Mesenchymal stem cell (in vitro differentiated cells and primary cell): Measurements from ENCODE around the gene SF3B6.

Experiments
- DNase-seq: peaks from one replicate; pipeline ENCODE4 v3.0.0-alpha.2; 2013
- H2AFZ ChIP-seq: one replicate; pipeline ENCODE4 v1.6.1; 2013; ENCODE audit warnings: low read depth, mild to moderate bottlenecking, control low read depth, inconsistent platforms, low read length, moderate library complexity
- H2AK5ac ChIP-seq: 2 replicates; pipeline ENCODE4 v1.6.1; 2013; ENCODE audit warnings: low read length, moderate library complexity, mild to moderate bottlenecking, inconsistent platforms; ENCODE audit not compliant: severe bottlenecking
- H2BK120ac ChIP-seq: one replicate; pipeline ENCODE4 v1.6.1; 2013; ENCODE audit warnings: low read depth, mild to moderate bottlenecking, inconsistent platforms, low read length, moderate library complexity
- H2BK12ac ChIP-seq, 2 experiments: one replicate each; pipeline ENCODE4 v1.6.1; 2013; ENCODE audit warnings: inconsistent platforms in 2 of 2, low read length in 2 of 2, mild to moderate bottlenecking in 2 of 2, moderate library complexity in 2 of 2, control low read depth in 1 of 2
- H2BK15ac ChIP-seq: one replicate; pipeline ENCODE4 v1.6.1; 2013; ENCODE audit warnings: mild to moderate bottlenecking, low read depth, inconsistent platforms; ENCODE audit not compliant: poor library complexity, severe bottlenecking
- H2BK5ac ChIP-seq: 2 replicates; pipeline ENCODE4 v1.6.1; 2013; ENCODE audit warnings: low read depth, mild to moderate bottlenecking, low read length, control low read depth, inconsistent platforms; ENCODE audit not compliant: poor library complexity, severe bottlenecking
- H3K14ac ChIP-seq, 2 experiments: one replicate each; pipeline ENCODE4 v1.6.1; 2013; ENCODE audit warnings: inconsistent platforms in 2 of 2, low read length in 2 of 2, control low read depth in 1 of 2, mild to moderate bottlenecking in 1 of 2, moderate library complexity in 1 of 2
- H3K18ac ChIP-seq, 2 experiments: one replicate each; pipeline ENCODE4 v1.6.1; 2013; ENCODE audit warnings: inconsistent platforms in 2 of 2, low read length in 2 of 2, control low read depth in 1 of 2, low read depth in 1 of 2, mild to moderate bottlenecking in 1 of 2
- H3K23ac ChIP-seq, 2 experiments: one replicate each; pipeline ENCODE4 v1.6.1; 2013; ENCODE audit warnings: inconsistent platforms in 2 of 2, low read length in 2 of 2, mild to moderate bottlenecking in 2 of 2, moderate library complexity in 2 of 2, control low read depth in 1 of 2
- H3K27ac ChIP-seq: 2 replicates; pipeline ENCODE4 v1.5.1; 2013; ENCODE audit warnings: mild to moderate bottlenecking, moderate library complexity, low read length, control low read depth, inconsistent platforms; ENCODE audit not compliant: poor library complexity, severe bottlenecking
- H3K27me3 ChIP-seq, 2 experiments: 2 replicates each; pipeline versions ENCODE4 v1.6.1 to v1.7.0; 2013; ENCODE audit warnings: low read length in 2 of 2, mild to moderate bottlenecking in 2 of 2, moderate library complexity in 2 of 2, control low read depth in 1 of 2, inconsistent platforms in 1 of 2; ENCODE audit not compliant: control insufficient read depth in 1 of 2, insufficient read depth in 1 of 2
- H3K36me3 ChIP-seq, 2 experiments: 2 replicates each; pipeline versions ENCODE4 v1.6.1 to v1.7.0; 2013; ENCODE audit warnings: low read length in 2 of 2, control low read depth in 1 of 2, inconsistent platforms in 1 of 2, low read depth in 1 of 2, mild to moderate bottlenecking in 1 of 2; ENCODE audit not compliant: insufficient read depth in 2 of 2, control insufficient read depth in 1 of 2
- H3K4ac ChIP-seq, 2 experiments: one replicate each; pipeline ENCODE4 v1.6.1; 2013; ENCODE audit warnings: inconsistent platforms in 2 of 2, low read length in 2 of 2, mild to moderate bottlenecking in 2 of 2, moderate library complexity in 2 of 2, control low read depth in 1 of 2, low read depth in 1 of 2
- H3K4me1 ChIP-seq: 2 replicates; pipeline ENCODE4 v1.6.1; 2013; ENCODE audit warnings: low read depth, low read length, control low read depth; ENCODE audit not compliant: control insufficient read depth, insufficient read depth
- H3K4me2 ChIP-seq: 2 replicates; pipeline ENCODE4 v1.6.1; 2013; ENCODE audit warnings: low read length, mild to moderate bottlenecking, inconsistent platforms; ENCODE audit not compliant: poor library complexity, severe bottlenecking
- H3K4me3 ChIP-seq, 2 experiments: 2 replicates each; pipeline versions ENCODE4 v1.5.1 to v1.7.0; 2013; ENCODE audit warnings: low read length in 2 of 2, mild to moderate bottlenecking in 2 of 2, control low read depth in 1 of 2, low read depth in 1 of 2; ENCODE audit not compliant: insufficient read depth in 1 of 2
- H3K79me1 ChIP-seq: replicated peaks from 2 replicates; pipeline ENCODE4 v1.6.1; 2013; ENCODE audit warnings: mild to moderate bottlenecking, control low read depth, low read length, inconsistent platforms; ENCODE audit not compliant: poor library complexity, severe bottlenecking
- H3K9ac ChIP-seq: 2 replicates; pipeline ENCODE4 v1.7.0; 2013; ENCODE audit warnings: mild to moderate bottlenecking, low read length, moderate library complexity
- H3K9me3 ChIP-seq: 2 replicates; pipeline ENCODE4 v1.7.0; 2013; ENCODE audit warnings: mild to moderate bottlenecking, low read length; ENCODE audit not compliant: control insufficient read depth
- H4K8ac ChIP-seq: one replicate; pipeline ENCODE4 v1.6.1; 2013; ENCODE audit warnings: inconsistent platforms, mild to moderate bottlenecking, low read length, moderate library complexity
- H4K91ac ChIP-seq: one replicate; pipeline ENCODE4 v1.6.1; 2013; ENCODE audit warnings: mild to moderate bottlenecking, low read length, inconsistent platforms
- WGBS: methylation state at CpG from one replicate; pipeline ENCODE4 v1.1.7; 2013; ENCODE audit warnings: mixed read lengths; 5-methylcytosine and 5-hydroxymethylcytosine counted together

Gene SF3B6

DNA sequence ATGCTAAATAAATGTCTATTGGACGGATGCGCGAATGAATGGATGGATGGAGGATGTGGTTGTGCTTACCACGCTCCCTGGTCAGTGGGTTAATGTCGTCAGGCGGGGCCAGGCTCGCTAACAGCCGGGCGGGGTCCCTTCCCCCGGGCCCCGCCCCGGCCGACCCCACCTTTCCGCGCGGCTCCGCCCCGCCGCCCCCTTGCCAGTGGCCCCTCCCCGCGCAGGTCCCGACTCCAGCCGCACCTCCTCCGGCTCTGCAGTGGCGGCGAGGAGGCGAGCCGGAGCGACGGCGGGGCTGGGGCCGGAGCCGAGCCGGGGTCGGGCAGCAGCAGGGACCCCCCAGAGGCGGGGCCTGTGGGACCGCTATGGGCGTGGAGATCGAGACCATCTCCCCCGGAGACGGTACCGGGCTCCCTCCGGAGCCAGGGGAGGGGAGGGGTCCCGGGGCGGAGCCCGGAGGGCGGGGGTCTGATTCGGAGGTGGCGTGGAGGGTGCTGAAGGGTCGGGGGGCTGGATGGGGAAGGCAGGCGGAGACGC, 26.6 kb downstream of the SF3B6 start, which contains the start of gene FKBP1B:
TSS of gene FKBP1B (plus strand) at position 257 of the 537 bp plus-strand sequence. CDS start at position 366, 109 bp downstream.
- Histone ChIP-seq H3K9ac (peak within 1 kb of the TSS; percentile 58), H4K91ac (no peak within 1 kb of the TSS), H4K8ac (no peak within 1 kb of the TSS), H3K4me1 (peaks cover 6% of the 10 kb centered on the region), H3K27me3 (no peaks in the 10 kb centered on the region), H2BK5ac (no peak within 1 kb of the TSS), H3K14ac (no peak within 1 kb of the TSS), H3K36me3 (peaks cover 0 to 8% of the 10 kb centered on the region in 2 experiments), H3K23ac (no peak within 1 kb of the TSS), H2BK15ac (peak within 1 kb of the TSS; percentile 16), H3K18ac (no peak within 1 kb of the TSS), H2BK120ac (peak within 1 kb of the TSS; percentile 77), H3K4ac (peak within 1 kb of the TSS in 1 of 2 experiments; percentile 32), H3K9me3 (no peaks in the 10 kb centered on the region), H2BK12ac (no peak within 1 kb of the TSS), H3K4me2 (peak within 1 kb of the TSS; percentile 87), H3K27ac (no peak within 1 kb of the TSS), H2AFZ (peak within 1 kb of the TSS; percentile 76), H3K4me3 (peak within 1 kb of the TSS; percentile 65 to 77), H3K79me1 (peaks cover 8% of the 10 kb centered on the region), H2AK5ac (no peak within 1 kb of the TSS)
- 0% methylated on average over 45 of the region's 52 CpGs for WGBS
- DNase-seq: peak; percentile 58

GRCh38 chr2:24048769-24049484, 27.2 kb downstream of the SF3B6 start:
- H3K4me1 ChIP-seq: peaks cover 6% of the 10 kb centered on the region
- no peak overlapping the region for H2BK12ac ChIP-seq
- H3K4ac ChIP-seq: no peak overlapping the region
- H3K14ac ChIP-seq: no peak overlapping the region
- no peak overlapping the region for H4K91ac ChIP-seq
- DNase-seq: no peak
- H3K18ac ChIP-seq: no peak overlapping the region
- no peaks in the 10 kb centered on the region for H3K27me3 ChIP-seq
- peak overlapping the region; percentile 65 to 77 for H3K4me3 ChIP-seq
- H3K79me1 ChIP-seq: peaks cover 8% of the 10 kb centered on the region
- no peak overlapping the region for H2BK120ac ChIP-seq
- peak overlapping the region; percentile 87 for H3K4me2 ChIP-seq
- H3K9me3 ChIP-seq: no peaks in the 10 kb centered on the region
- peak overlapping the region; percentile 45 for H3K9ac ChIP-seq
- 75% methylated on average over 16 of the region's 23 CpGs for WGBS
- H2BK15ac ChIP-seq: peak overlapping the region; percentile 16
- H2AK5ac ChIP-seq: no peak overlapping the region
- H4K8ac ChIP-seq: no peak overlapping the region
- no peak overlapping the region for H2AFZ ChIP-seq
- no peak overlapping the region for H2BK5ac ChIP-seq
- H3K23ac ChIP-seq: no peak overlapping the region
- peaks cover 0 to 3% of the 10 kb centered on the region in 2 experiments for H3K36me3 ChIP-seq
- H3K27ac ChIP-seq: no peak overlapping the region

DNA sequence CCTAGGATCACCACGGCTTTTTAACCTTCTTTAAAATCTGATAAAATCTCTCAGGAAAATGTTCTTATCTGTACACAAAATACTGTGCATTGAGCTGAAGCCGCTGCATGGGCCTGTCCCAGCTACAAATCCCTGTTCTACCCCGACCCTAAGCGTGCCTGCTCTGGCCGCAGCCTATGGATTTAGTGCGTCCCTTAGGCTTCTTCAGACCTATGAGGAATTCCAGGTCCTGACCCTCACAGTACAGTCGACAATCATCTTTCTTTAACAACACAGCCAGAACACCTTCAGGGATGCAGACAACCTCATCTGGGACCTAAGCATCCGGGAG, 28.5 kb downstream of the SF3B6 start:
- peak overlapping the region in 1 of 2 experiments; percentile 45 for H3K18ac ChIP-seq
- no peak overlapping the region for H3K14ac ChIP-seq
- no peak overlapping the region for H4K91ac ChIP-seq
- no peaks in the 10 kb centered on the region for H3K36me3 ChIP-seq
- H2BK5ac ChIP-seq: no peak overlapping the region
- no peaks in the 10 kb centered on the region for H3K9me3 ChIP-seq
- no peak overlapping the region for H3K9ac ChIP-seq
- 73% methylated on average over 8 of the region's 8 CpGs for WGBS
- peaks cover 11% of the 10 kb centered on the region for H3K79me1 ChIP-seq
- H3K27me3 ChIP-seq: no peaks in the 10 kb centered on the region
- peak overlapping the region; percentile 95 for H4K8ac ChIP-seq
- no peak overlapping the region for H3K27ac ChIP-seq
- peak overlapping the region in 1 of 2 experiments; percentile 38 for H3K4ac ChIP-seq
- H2BK12ac ChIP-seq: peak overlapping the region in 1 of 2 experiments; percentile 54
- peak overlapping the region; percentile 44 for H3K4me2 ChIP-seq
- H2BK120ac ChIP-seq: no peak overlapping the region
- H2BK15ac ChIP-seq: no peak overlapping the region
- no peak overlapping the region for H2AK5ac ChIP-seq
- H3K4me3 ChIP-seq: peak overlapping the region in 1 of 2 experiments; percentile 95
- no peak for DNase-seq
- peak overlapping the region in 1 of 2 experiments; percentile 84 for H3K23ac ChIP-seq
- peaks cover 6% of the 10 kb centered on the region for H3K4me1 ChIP-seq
- peak overlapping the region; percentile 80 for H2AFZ ChIP-seq

- H3K27me3 ChIP-seq: no peaks in the 10 kb centered on the region
- peak within 1 kb of the TSS; percentile 95 for H4K8ac ChIP-seq
- H2AK5ac ChIP-seq: no peak within 1 kb of the TSS
- peak within 1 kb of the TSS; percentile 82 to 95 for H3K4me3 ChIP-seq
- H3K9ac ChIP-seq: peak within 1 kb of the TSS; percentile 87
- peak within 1 kb of the TSS; percentile 87 for H3K4me2 ChIP-seq
- no peak within 1 kb of the TSS for H2BK120ac ChIP-seq
- no peak within 1 kb of the TSS for H2BK5ac ChIP-seq
- H3K18ac ChIP-seq: peak within 1 kb of the TSS; percentile 70 to 90
- H2BK12ac ChIP-seq: peak within 1 kb of the TSS in 1 of 2 experiments; percentile 54
- under 1% methylated on average over 38 of the region's 38 CpGs for WGBS
- H3K36me3 ChIP-seq: no peaks in the 10 kb centered on the region
- no peak within 1 kb of the TSS for H2BK15ac ChIP-seq
- peaks cover 6% of the 10 kb centered on the region for H3K4me1 ChIP-seq
- peak within 1 kb of the TSS in 1 of 2 experiments; percentile 38 for H3K4ac ChIP-seq
- peak within 1 kb of the TSS in 1 of 2 experiments; percentile 61 for H3K14ac ChIP-seq
- no peak within 1 kb of the TSS for H4K91ac ChIP-seq
- peak within 1 kb of the TSS in 1 of 2 experiments; percentile 84 for H3K23ac ChIP-seq
- H3K9me3 ChIP-seq: no peaks in the 10 kb centered on the region
- peak within 1 kb of the TSS; percentile 21 for H3K27ac ChIP-seq
- peak within 1 kb of the TSS; percentile 80 for H2AFZ ChIP-seq
- peak; percentile 100 for DNase-seq
- peaks cover 11% of the 10 kb centered on the region for H3K79me1 ChIP-seq
These were observed 29.0 kb downstream of the SF3B6 start, which contains the start of gene WDCP for GRCh38 chr2:24046930-24047702. WDCP (minus strand) TSS chr2:24047391; CDS start chr2:24039494, 7,897 bp downstream.
